A549 (cell line): ENCODE results near the gene LGR6. TPM values are rescaled to one million over a fixed set of nuclear protein-coding genes. Genes with fewer than 3 reads are reported as not detected.

Experiments used
- ATAC-seq, 2 experiments: fragments of 200-7000 bp in 1 of 2; fragments of >200 bp in 1 of 2; cut with Nextera tagmentation in 1 of 2; cut with Tn5 transposase in 1 of 2; 3 replicates each; pipeline versions ENCODE4 v1.8.0 to v1.9.1; 2018 to 2020; ENCODE audit warnings: mild to moderate bottlenecking in 1 of 2, moderate library complexity in 1 of 2
- CTCF ChIA-PET: fragments of 300-600 bp; sonication (Branson Sonifier 250); formaldehyde crosslinking; extraction: SDS; loops from one replicate; lab custom pipeline; 2021; ENCODE audit warnings: antibody characterized with exemption, inconsistent platforms; lab: Yijun Ruan, JAX
- POLR2A ChIA-PET: fragments of 350-600 bp; formaldehyde crosslinking; extraction: SDS; loops from one replicate; lab custom pipeline; 2021; ENCODE audit warnings: antibody characterized with exemption, inconsistent platforms; lab: Yijun Ruan, JAX
- DNase-seq, 2 experiments: peaks; one replicate each; pipeline versions ENCODE4 v3.0.0 to v3.0.0-alpha.2; 2011 to 2016; ENCODE audit warnings: low read depth in 1 of 2, low spot score in 1 of 2
- FAIRE-seq: peaks from 2 replicates; lab custom pipeline; 2011; peaks lifted over from hg19 to GRCh38; lab: Jason Lieb, UNC
- H3K27ac ChIP-seq, 2 experiments: fragments of >200 bp; sonication (Bioruptor Twin); formaldehyde crosslinking; 3 replicates each; pipeline ENCODE4 v1.5.1; 2016 to 2017
- H3K4me1 ChIP-seq: fragments of >200 bp; sonication (Bioruptor Twin); formaldehyde crosslinking; 3 replicates; pipeline ENCODE4 v1.6.1; 2016
- H3K4me2 ChIP-seq: fragments of >200 bp; sonication (Bioruptor Twin); formaldehyde crosslinking; 3 replicates; pipeline ENCODE4 v1.6.1; 2016
- H3K4me3 ChIP-seq: fragments of >200 bp; sonication (Bioruptor Twin); formaldehyde crosslinking; 3 replicates; pipeline ENCODE4 v1.5.1; 2016
- H3K9me3 ChIP-seq: fragments of >200 bp; sonication (Bioruptor Twin); formaldehyde crosslinking; 3 replicates; pipeline ENCODE4 v1.6.1; 2016
- BCL3 ChIP-seq: fragments of >200 bp; sonication (Bioruptor Twin); formaldehyde crosslinking; IDR thresholded peaks from 3 replicates; pipeline ENCODE4 v1.6.1; 2016
- CBX8 ChIP-seq: fragments of 200-600 bp; sonication (generic); IDR thresholded peaks from 2 replicates; pipeline ENCODE4 v1.6.1; 2016
- CHD2 ChIP-seq: fragments of 150-350 bp; IDR thresholded peaks from 2 replicates; pipeline ENCODE4 v1.6.1; 2014; ENCODE audit warnings: low read length; ENCODE audit not compliant: partially characterized antibody
- CTCF ChIP-seq: fragments of >200 bp; sonication (Bioruptor Twin); formaldehyde crosslinking; IDR thresholded peaks from 3 replicates; pipeline ENCODE4 v1.5.1; 2016
- E2F6 ChIP-seq: IDR thresholded peaks from 2 replicates; pipeline ENCODE4 v1.6.1; 2012; ENCODE audit warnings: low read depth, borderline replicate concordance
- EHMT2 ChIP-seq: fragments of 200-600 bp; sonication (generic); IDR thresholded peaks from 2 replicates; pipeline ENCODE4 v1.6.1; 2016; ENCODE audit warnings: antibody characterized with exemption, low read depth, mild to moderate bottlenecking, moderate library complexity
- ELK1 ChIP-seq: fragments of 150-350 bp; IDR thresholded peaks from 2 replicates; pipeline ENCODE4 v1.6.1; 2014; ENCODE audit warnings: low read depth, mild to moderate bottlenecking, low read length
- ESRRA ChIP-seq: fragments of 150-350 bp; IDR thresholded peaks from 2 replicates; pipeline ENCODE4 v1.6.1; 2014; ENCODE audit warnings: mild to moderate bottlenecking, low read length, borderline replicate concordance
- HOXB13 ChIP-seq: fragments of 250-450 bp; sonication (Bioruptor Pico); IDR thresholded peaks from 2 replicates; pipeline ENCODE4 v1.5.0; 2020; ENCODE audit warnings: low read depth, mild to moderate bottlenecking, moderate library complexity
- PBX3 ChIP-seq: IDR thresholded peaks from 2 replicates; pipeline ENCODE4 v1.6.1; 2012
- RAD21 ChIP-seq, 2 experiments: fragments of >200 bp in 1 of 2; sonication (Bioruptor Twin) in 1 of 2; formaldehyde crosslinking in 1 of 2; IDR thresholded peaks in 1 of 2; conservative IDR thresholded peaks in 1 of 2; 2 replicates in 1 of 2; 3 replicates in 1 of 2; pipeline ENCODE4 v1.6.1; 2012 to 2018; ENCODE audit warnings: inconsistent platforms in 1 of 2
- SMC3 ChIP-seq: fragments of >200 bp; sonication (Bioruptor Twin); formaldehyde crosslinking; IDR thresholded peaks from 3 replicates; pipeline ENCODE4 v1.6.1; 2018; ENCODE audit warnings: inconsistent platforms
- TP53 ChIP-seq: fragments of 250-450 bp; sonication (Bioruptor Pico); IDR thresholded peaks from 2 replicates; pipeline ENCODE4 v1.5.0; 2021; ENCODE audit warnings: mild to moderate bottlenecking, moderate library complexity
- ZC3H11A ChIP-seq: fragments of 450-650 bp; IDR thresholded peaks from 2 replicates; pipeline ENCODE4 v1.6.1; 2014; ENCODE audit warnings: antibody characterized with exemption, mild to moderate bottlenecking
- ZFP36 ChIP-seq: fragments of 450-650 bp; IDR thresholded peaks from 2 replicates; pipeline ENCODE4 v1.6.1; 2014; ENCODE audit warnings: borderline replicate concordance; ENCODE audit not compliant: partially characterized antibody
- ZSCAN20 ChIP-seq: fragments of 250-450 bp; sonication (Bioruptor Pico); IDR thresholded peaks from 2 replicates; pipeline ENCODE4 v1.8.0; 2022; ENCODE audit warnings: mild to moderate bottlenecking, moderate library complexity
- WGBS: methylation state at CpG from one replicate; pipeline ENCODE4 v1.1.6; 2017; ENCODE audit errors: missing lambda C conversion rate; 5-methylcytosine and 5-hydroxymethylcytosine counted together
- polyA plus RNA-seq, 4 experiments: library from polyadenylated mRNA; depleted of rRNA in 3 of 4; stranded (reverse); fragments of >200 nt; fragmentation: RNase III in 1 of 4; extraction: RNeasy Plus Mini Kit Qiagen cat#74134 plus additional on column Dnase treatment in 1 of 4; gene quantifications; 2 replicates in 3 of 4; 3 replicates in 1 of 4; pipeline ENCODE4 v1.2.3, GENCODE V29; 2011 to 2017

Gene LGR6
- polyA plus RNA-seq, 2 of the 4 experiments (the other 2 are of a cell fraction) = 0.84 to 1.1 TPM

GRCh38 chr1:202333861-202334260 is 140.3 kb downstream of the LGR6 start:
- Histone ChIP-seq H3K9me3 (no peaks in the 10 kb centered on the region), H3K4me3 (no peak overlapping the region), H3K27ac (no peak overlapping the region), H3K4me1 (no peaks in the 10 kb centered on the region), H3K4me2 (no peak overlapping the region)
- ChIA-PET CTCF (interaction anchor here (1.5 to 2.0 kb wide), 3 partner anchors 18 to 144 kb away, joined by 4 to 8 read pairs (median 8); no protein-coding TSS in a partner anchor), POLR2A (no interaction called here)
- no peak for ATAC-seq
- WGBS = 72% methylated on average over 4 of the region's 4 CpGs
- FAIRE-seq = no peak
- DNase-seq = no peak
- TF ChIP-seq ELK1 (no peak), HOXB13 (CRISPR knock-in tag) (no peak), PBX3 (no peak), ZFP36 (no peak), TP53 (no peak)

GRCh38 chr1:202343652-202344349 is 150.2 kb downstream of the LGR6 start:
- Histone ChIP-seq H3K4me2 (peak overlapping the region; percentile 46), H3K9me3 (no peaks in the 10 kb centered on the region), H3K27ac (peak overlapping the region; percentile 34 to 65; a peak in 4 of 6 replicates), H3K4me3 (no peak overlapping the region), H3K4me1 (peaks cover 23% of the 10 kb centered on the region)
- WGBS = 48% methylated on average over 4 of the region's 4 CpGs
- no peak for FAIRE-seq
- no peak for ATAC-seq
- POLR2A ChIA-PET = interaction anchor here (1.0 kb wide), 1 partner anchor 376 kb away, joined by 3 read pairs; no protein-coding TSS in a partner anchor
- CTCF ChIA-PET = interaction anchor here (0.6 to 4.0 kb wide), 21 partner anchors 8 to 930 kb away, joined by 3 to 20 read pairs (median 4); partner anchors contain the start of genes LGR6 and SYT2
- DNase-seq = peak; percentile 39 to 58
- TF ChIP-seq RAD21 (conservative IDR thresholded peaks at IDR 0.05 in 1 of 2, IDR thresholded peaks at IDR 0.05 in 1 of 2) (peak; percentile 75 to 83), SMC3 (peak; percentile 87), CHD2 (no peak), ESRRA (no peak), CTCF (peak; percentile 91), EHMT2 (no peak), BCL3 (no peak), ZC3H11A (no peak), CBX8 (no peak), ZSCAN20 (CRISPR knock-in tag) (no peak), E2F6 (no peak)
